DOHH2 (cell line): ENCODE results near the gene GRK6.

Source experiments
- EZH2phosphoT487 ChIP-seq: fragments of 200-600 bp; sonication (generic); IDR thresholded peaks from 2 replicates; pipeline ENCODE4 v1.6.1; 2017; ENCODE audit warnings: borderline replicate concordance, mild to moderate bottlenecking, antibody characterized with exemption, low read length, moderate library complexity, mixed read lengths
- TF ChIP-seq, protein P1 (sequence below): fragments of 200-600 bp; sonication (generic); IDR thresholded peaks from one replicate; pipeline ENCODE4 v1.5.1; 2014; ENCODE audit warnings: antibody characterized with exemption, mild to moderate bottlenecking, low read depth, low read length; ENCODE audit not compliant: poor library complexity, severe bottlenecking

GRCh38 chr5:177382423-177383029, 44.0 kb upstream of the GRK6 start:
- TF ChIP-seq, protein P1, sequence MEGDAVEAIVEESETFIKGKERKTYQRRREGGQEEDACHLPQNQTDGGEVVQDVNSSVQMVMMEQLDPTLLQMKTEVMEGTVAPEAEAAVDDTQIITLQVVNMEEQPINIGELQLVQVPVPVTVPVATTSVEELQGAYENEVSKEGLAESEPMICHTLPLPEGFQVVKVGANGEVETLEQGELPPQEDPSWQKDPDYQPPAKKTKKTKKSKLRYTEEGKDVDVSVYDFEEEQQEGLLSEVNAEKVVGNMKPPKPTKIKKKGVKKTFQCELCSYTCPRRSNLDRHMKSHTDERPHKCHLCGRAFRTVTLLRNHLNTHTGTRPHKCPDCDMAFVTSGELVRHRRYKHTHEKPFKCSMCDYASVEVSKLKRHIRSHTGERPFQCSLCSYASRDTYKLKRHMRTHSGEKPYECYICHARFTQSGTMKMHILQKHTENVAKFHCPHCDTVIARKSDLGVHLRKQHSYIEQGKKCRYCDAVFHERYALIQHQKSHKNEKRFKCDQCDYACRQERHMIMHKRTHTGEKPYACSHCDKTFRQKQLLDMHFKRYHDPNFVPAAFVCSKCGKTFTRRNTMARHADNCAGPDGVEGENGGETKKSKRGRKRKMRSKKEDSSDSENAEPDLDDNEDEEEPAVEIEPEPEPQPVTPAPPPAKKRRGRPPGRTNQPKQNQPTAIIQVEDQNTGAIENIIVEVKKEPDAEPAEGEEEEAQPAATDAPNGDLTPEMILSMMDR = peak; percentile 37
- no peak for TF ChIP-seq EZH2phosphoT487
